Measurements from ENCODE around the gene HIVEP3.

HIVEP3 gene

DNA sequence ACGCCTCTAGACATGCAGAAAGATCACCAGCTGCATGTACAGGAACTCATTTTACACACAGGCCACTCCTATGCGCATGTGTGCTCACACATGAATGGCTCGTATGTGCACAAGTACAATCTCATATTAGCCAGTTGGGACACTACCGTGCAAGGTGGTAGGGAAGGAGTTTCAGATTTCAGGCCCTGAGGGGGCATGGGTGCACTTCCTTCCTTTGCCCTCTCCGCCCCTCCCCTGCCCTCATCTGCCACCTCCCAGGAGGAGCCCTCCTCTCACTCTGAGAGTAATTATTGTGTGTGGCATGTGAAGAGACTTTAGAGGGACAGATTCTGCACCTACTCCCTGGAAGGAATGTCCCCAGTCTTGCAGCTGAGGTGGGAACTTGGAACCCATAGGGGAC is 449.0 kb downstream of the HIVEP3 start:
- no peak for DNase-seq (ENCODE audit: low read depth, low spot score)
- TF ChIP-seq EZH2 (IDR thresholded peaks at IDR 0.05) (no peak), POLR2AphosphoS5 (IDR thresholded peaks at IDR 0.05; ENCODE audit: borderline replicate concordance, low read depth, low read length) (no peak), FOXP2 (optimal IDR thresholded peaks at IDR 0.05; ENCODE audit: control extremely low read depth, extremely low read length, insufficient read depth) (no peak)
- no peaks in the 10 kb centered on the region for H3K9me3 ChIP-seq (ENCODE audit: low read depth, low read length)
- H3K36me3 ChIP-seq (ENCODE audit: insufficient read depth, low read length), result no peaks in the 10 kb centered on the region
- no peak overlapping the region for H3K4me3 ChIP-seq
- no peak overlapping the region for H3K9ac ChIP-seq (ENCODE audit: insufficient read length)
- no peak overlapping the region for H3K27ac ChIP-seq

DNA sequence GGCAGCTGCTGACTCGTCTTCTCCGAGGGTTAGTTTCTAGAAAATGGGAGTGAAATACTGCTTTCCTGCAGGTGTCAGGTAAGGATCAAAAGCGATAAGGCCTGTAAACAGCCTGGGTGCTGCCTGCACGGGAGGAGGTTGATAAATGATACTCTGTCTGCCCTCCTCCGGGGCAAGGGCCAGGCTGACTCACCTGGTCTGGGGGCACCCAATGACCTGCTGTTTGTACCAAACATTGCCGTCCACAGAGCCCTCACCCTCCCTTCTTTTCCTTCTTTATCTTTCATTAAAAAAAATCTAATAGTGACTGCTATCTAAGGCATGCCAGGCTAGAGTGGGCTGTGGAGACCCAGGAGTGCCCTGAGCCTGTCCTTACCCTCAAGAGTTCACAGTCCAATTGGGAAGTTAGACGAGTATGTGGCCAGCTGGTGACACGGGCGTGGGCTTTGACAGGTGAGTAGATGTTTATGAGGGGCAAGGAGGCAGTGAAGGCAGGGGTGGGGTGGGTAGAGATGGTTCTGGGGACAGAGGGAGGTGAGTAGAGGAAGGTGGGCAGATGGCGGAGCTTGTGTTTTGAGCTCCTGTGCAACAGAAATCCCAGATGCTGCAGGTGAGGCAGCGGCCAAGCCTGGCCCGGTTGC is 450.5 kb downstream of the HIVEP3 start:
- no peak overlapping the region for H3K27ac ChIP-seq

DNA sequence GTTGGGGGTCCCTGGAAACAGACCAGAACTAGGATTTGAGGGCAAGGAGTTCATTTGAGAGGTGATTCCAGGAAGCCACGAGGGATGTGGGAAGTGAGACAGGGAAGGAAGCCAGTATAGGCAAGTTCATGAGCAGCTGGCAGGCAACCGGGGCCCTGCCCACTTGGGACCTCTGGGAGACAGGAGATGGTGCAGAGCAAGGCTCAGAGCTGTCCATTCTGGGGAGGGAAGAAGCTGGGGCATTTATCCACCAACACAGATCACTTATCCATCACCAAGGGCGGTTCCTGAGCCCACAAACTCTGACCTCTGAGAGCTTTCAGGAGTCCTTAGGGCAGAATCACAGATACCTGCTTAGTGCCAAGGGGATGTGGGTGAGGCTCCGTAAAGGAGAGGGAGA is 451.0 kb downstream of the HIVEP3 start:
- no peak overlapping the region for H3K27ac ChIP-seq
- no peaks in the 10 kb centered on the region for H3K36me3 ChIP-seq (ENCODE audit: insufficient read depth, low read length)
- no peak overlapping the region for H3K9ac ChIP-seq (ENCODE audit: insufficient read length)
- H3K9me3 ChIP-seq (ENCODE audit: low read depth, low read length), result no peaks in the 10 kb centered on the region
- no peak for DNase-seq (ENCODE audit: low read depth, low spot score)
- H3K4me3 ChIP-seq, result no peak overlapping the region
- no peak for TF ChIP-seq EZH2 (IDR thresholded peaks at IDR 0.05)
- no peak for TF ChIP-seq POLR2AphosphoS5 (IDR thresholded peaks at IDR 0.05; ENCODE audit: borderline replicate concordance, low read depth, low read length)
- TF ChIP-seq FOXP2 (optimal IDR thresholded peaks at IDR 0.05; ENCODE audit: control extremely low read depth, extremely low read length, insufficient read depth), result no peak

More for the DNA sequence above, 450.5 kb downstream of the HIVEP3 start:
- no peak for DNase-seq (ENCODE audit: low read depth, low spot score)
- Histone ChIP-seq H3K36me3 (ENCODE audit: insufficient read depth, low read length) (no peaks in the 10 kb centered on the region), H3K9ac (ENCODE audit: insufficient read length) (no peak overlapping the region), H3K4me3 (no peak overlapping the region), H3K9me3 (ENCODE audit: low read depth, low read length) (no peaks in the 10 kb centered on the region)
- no peak for TF ChIP-seq EZH2 (IDR thresholded peaks at IDR 0.05)

DNA sequence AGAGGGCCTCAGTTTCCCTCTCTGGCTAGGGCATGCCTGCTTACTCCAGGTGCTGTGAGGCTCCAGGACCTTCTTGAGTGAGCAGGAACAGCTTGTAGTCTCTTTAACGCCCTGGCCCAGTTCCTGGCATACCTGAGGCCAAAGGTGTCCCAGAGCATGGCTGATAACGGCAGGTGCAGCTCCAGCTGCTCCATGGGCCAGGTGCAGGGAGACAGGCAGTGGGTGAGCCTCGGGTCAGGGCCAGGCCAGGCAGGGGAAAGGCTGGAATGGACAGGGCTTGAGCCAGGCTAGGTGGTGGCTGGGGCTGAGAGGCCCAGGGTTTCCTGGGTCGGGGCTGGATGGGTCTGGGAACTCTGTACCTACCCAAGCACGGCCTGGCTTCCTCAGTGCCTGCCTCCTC is 452.6 kb downstream of the HIVEP3 start:
- H3K9ac ChIP-seq (ENCODE audit: insufficient read length), result no peak overlapping the region
- no peaks in the 10 kb centered on the region for H3K9me3 ChIP-seq (ENCODE audit: low read depth, low read length)
- no peak for DNase-seq (ENCODE audit: low read depth, low spot score)
- no peak overlapping the region for H3K27ac ChIP-seq
- TF ChIP-seq FOXP2 (optimal IDR thresholded peaks at IDR 0.05; ENCODE audit: control extremely low read depth, extremely low read length, insufficient read depth) (no peak), EZH2 (IDR thresholded peaks at IDR 0.05) (no peak)
- H3K36me3 ChIP-seq (ENCODE audit: insufficient read depth, low read length), result no peaks in the 10 kb centered on the region
- no peak overlapping the region for H3K4me3 ChIP-seq

DNA sequence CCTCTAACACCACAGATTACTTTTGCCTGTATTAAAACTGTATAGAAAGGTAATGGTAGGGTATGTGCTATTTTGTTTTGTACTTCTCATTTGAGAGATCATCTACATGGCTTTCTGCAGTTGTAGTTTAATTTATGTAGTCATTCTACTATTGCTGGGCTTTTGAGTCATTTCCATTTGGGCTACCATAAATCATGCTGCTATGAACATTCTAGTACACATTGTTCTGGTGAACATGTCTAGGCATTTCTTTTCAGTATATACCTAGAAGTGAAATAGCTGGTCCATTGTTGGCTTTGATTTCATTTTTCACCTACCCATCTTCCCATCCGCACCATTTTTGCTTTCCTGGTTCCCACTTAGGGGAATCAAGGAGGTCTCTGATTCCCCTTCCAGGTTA is 453.0 kb downstream of the HIVEP3 start:
- Histone ChIP-seq H3K27ac (no peak overlapping the region), H3K9ac (ENCODE audit: insufficient read length) (no peak overlapping the region), H3K36me3 (ENCODE audit: insufficient read depth, low read length) (no peaks in the 10 kb centered on the region), H3K4me3 (no peak overlapping the region), H3K9me3 (ENCODE audit: low read depth, low read length) (no peaks in the 10 kb centered on the region)
- DNase-seq (ENCODE audit: low read depth, low spot score), result no peak
- TF ChIP-seq EZH2 (IDR thresholded peaks at IDR 0.05) (no peak), POLR2AphosphoS5 (IDR thresholded peaks at IDR 0.05; ENCODE audit: borderline replicate concordance, low read depth, low read length) (no peak), FOXP2 (optimal IDR thresholded peaks at IDR 0.05; ENCODE audit: control extremely low read depth, extremely low read length, insufficient read depth) (no peak)

DNA sequence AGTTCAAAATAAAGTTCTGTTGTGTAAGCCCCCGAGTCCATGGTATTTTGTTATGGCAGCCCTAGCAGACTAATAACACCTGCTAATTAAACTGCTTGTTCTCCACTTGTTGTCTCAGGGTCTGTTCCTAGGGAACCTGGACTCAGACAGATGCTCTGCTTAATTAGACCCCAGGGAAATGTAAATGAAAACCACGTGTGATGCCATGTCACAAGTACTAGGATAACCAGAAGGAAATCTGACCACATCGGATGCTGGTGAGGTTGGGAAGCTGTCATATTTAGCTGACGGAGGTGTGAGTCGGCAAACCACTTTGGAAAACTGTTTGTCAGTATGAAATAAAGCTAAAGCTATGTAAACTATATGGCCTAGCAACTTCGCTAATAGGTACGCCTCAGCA is 453.8 kb downstream of the HIVEP3 start:
- H3K9ac ChIP-seq (ENCODE audit: insufficient read length), result no peak overlapping the region
- H3K9me3 ChIP-seq (ENCODE audit: low read depth, low read length), result no peaks in the 10 kb centered on the region
- TF ChIP-seq POLR2AphosphoS5 (IDR thresholded peaks at IDR 0.05; ENCODE audit: borderline replicate concordance, low read depth, low read length), result no peak
- TF ChIP-seq FOXP2 (optimal IDR thresholded peaks at IDR 0.05; ENCODE audit: control extremely low read depth, extremely low read length, insufficient read depth), result no peak
- no peak for TF ChIP-seq EZH2 (IDR thresholded peaks at IDR 0.05)
- no peaks in the 10 kb centered on the region for H3K36me3 ChIP-seq (ENCODE audit: insufficient read depth, low read length)
- no peak overlapping the region for H3K27ac ChIP-seq
- H3K4me3 ChIP-seq, result no peak overlapping the region
- no peak for DNase-seq (ENCODE audit: low read depth, low spot score)

DNA sequence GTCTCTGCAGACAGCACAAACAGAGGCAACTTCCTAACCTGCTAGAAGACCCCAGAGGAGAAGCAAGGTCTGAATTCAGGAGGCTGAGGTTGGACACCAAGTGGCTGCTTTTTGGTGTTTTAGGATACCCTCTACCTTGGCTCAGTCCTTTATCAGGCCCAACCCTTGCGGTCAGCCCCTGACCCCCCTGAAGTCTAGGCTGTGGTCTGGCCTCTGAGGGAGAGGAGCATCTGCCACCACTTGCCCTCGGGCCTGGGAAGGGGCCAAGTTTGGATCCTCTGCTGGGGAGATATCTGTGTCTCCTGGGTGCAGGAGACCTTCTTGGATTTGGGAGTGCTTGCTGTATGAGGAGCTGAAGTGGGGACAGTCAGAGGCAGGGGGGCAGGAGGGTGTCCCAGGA is 455.2 kb downstream of the HIVEP3 start:
- TF ChIP-seq FOXP2 (optimal IDR thresholded peaks at IDR 0.05; ENCODE audit: control extremely low read depth, extremely low read length, insufficient read depth) (no peak), POLR2AphosphoS5 (IDR thresholded peaks at IDR 0.05; ENCODE audit: borderline replicate concordance, low read depth, low read length) (no peak), EZH2 (IDR thresholded peaks at IDR 0.05) (no peak)
- no peak overlapping the region for H3K27ac ChIP-seq
- H3K36me3 ChIP-seq (ENCODE audit: insufficient read depth, low read length), result no peaks in the 10 kb centered on the region
- H3K4me3 ChIP-seq, result no peak overlapping the region
- H3K9me3 ChIP-seq (ENCODE audit: low read depth, low read length), result no peaks in the 10 kb centered on the region
- H3K9ac ChIP-seq (ENCODE audit: insufficient read length), result no peak overlapping the region
- DNase-seq (ENCODE audit: low read depth, low spot score), result no peak

DNA sequence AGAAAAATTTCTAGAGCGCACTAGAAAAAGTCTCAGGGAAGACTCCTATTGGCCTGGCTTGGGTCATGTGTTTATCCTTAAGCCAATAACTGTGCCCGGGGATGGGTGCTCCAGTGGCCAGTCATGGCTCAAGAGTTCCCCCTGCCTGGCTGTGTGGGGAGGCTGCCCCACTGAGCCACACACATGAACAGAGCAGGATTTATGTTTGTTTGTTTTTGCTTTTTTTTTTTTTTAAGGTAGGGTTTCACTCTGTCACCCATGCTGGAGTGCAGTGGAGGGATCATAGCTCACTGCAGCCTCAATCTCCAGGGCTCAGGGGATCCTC is 456.1 kb downstream of the HIVEP3 start:
- H3K9me3 ChIP-seq (ENCODE audit: low read depth, low read length), result no peaks in the 10 kb centered on the region
- no peak for DNase-seq (ENCODE audit: low read depth, low spot score)
- H3K36me3 ChIP-seq (ENCODE audit: insufficient read depth, low read length), result no peaks in the 10 kb centered on the region
- TF ChIP-seq EZH2 (IDR thresholded peaks at IDR 0.05) (no peak), POLR2AphosphoS5 (IDR thresholded peaks at IDR 0.05; ENCODE audit: borderline replicate concordance, low read depth, low read length) (no peak), FOXP2 (optimal IDR thresholded peaks at IDR 0.05; ENCODE audit: control extremely low read depth, extremely low read length, insufficient read depth) (no peak)
- no peak overlapping the region for H3K4me3 ChIP-seq
- H3K9ac ChIP-seq (ENCODE audit: insufficient read length), result no peak overlapping the region
- H3K27ac ChIP-seq, result no peak overlapping the region
